Measurements from ENCODE around the gene DCC.

Gene DCC

DNA sequence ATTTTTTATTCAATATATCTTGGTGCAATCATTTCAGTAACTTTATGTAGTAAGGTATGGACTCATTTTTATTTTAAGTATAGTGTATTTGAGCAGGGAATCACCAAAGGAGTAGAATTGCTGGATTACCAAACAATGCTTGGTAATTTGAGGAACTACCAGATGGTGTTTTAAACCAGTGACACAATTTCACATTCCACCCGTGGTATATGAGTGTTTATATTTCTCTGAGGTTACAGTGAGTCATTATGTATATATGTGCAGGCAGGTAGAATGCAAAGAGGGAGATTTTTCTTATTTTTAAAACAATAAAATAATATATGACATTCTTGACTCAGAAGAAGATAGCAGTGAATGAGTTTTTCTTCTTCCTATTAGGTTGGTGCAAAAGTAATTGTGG lies 596.9 kb downstream of the DCC start:
- Histone ChIP-seq H2AFZ (ENCODE audit: low read length) (no peak overlapping the region), H3K4me2 (ENCODE audit: low read depth, low read length, poor library complexity, severe bottlenecking) (no peak overlapping the region), H3F3A (ENCODE audit: low read depth) (no peaks in the 10 kb centered on the region), H3K9me3 (ENCODE audit: insufficient read depth, low read depth, low read length) (no peaks in the 10 kb centered on the region), H4K20me1 (ENCODE audit: insufficient read depth, low read length, poor library complexity, severe bottlenecking) (no peaks in the 10 kb centered on the region), H3K79me2 (ENCODE audit: insufficient read depth, low read length) (no peaks in the 10 kb centered on the region), H3K4me1 (ENCODE audit: insufficient read depth, low read length, poor library complexity, severe bottlenecking) (no peaks in the 10 kb centered on the region), H3K36me3 (ENCODE audit: insufficient read depth, low read length) (no peaks in the 10 kb centered on the region), H3K27me3 (ENCODE audit: insufficient read depth, low read length, poor library complexity, severe bottlenecking) (no peaks in the 10 kb centered on the region), H3K4me3 (ENCODE audit: low read length, poor library complexity, severe bottlenecking) (no peak overlapping the region), H3K9ac (ENCODE audit: low read depth, low read length, poor library complexity, severe bottlenecking) (no peak overlapping the region), H3K9me2 (replicated peaks; ENCODE audit: low read depth, low read length) (no peaks in the 10 kb centered on the region)
- no peak for TF ChIP-seq EZH2phosphoT487 (IDR thresholded peaks at IDR 0.05; ENCODE audit: borderline replicate concordance)

GRCh38 chr18:52937840-52938239 lies 597.8 kb downstream of the DCC start:
- Histone ChIP-seq H2AFZ (ENCODE audit: low read length) (no peak overlapping the region), H3K36me3 (ENCODE audit: insufficient read depth, low read length) (no peaks in the 10 kb centered on the region), H3K9ac (ENCODE audit: low read depth, low read length, poor library complexity, severe bottlenecking) (no peak overlapping the region), H3K4me3 (ENCODE audit: low read length, poor library complexity, severe bottlenecking) (no peak overlapping the region), H3K4me2 (ENCODE audit: low read depth, low read length, poor library complexity, severe bottlenecking) (no peak overlapping the region), H3K4me1 (ENCODE audit: insufficient read depth, low read length, poor library complexity, severe bottlenecking) (no peaks in the 10 kb centered on the region), H3F3A (ENCODE audit: low read depth) (no peaks in the 10 kb centered on the region), H4K20me1 (ENCODE audit: insufficient read depth, low read length, poor library complexity, severe bottlenecking) (no peaks in the 10 kb centered on the region), H3K79me2 (ENCODE audit: insufficient read depth, low read length) (no peaks in the 10 kb centered on the region), H3K9me2 (replicated peaks; ENCODE audit: low read depth, low read length) (no peaks in the 10 kb centered on the region), H3K9me3 (ENCODE audit: insufficient read depth, low read depth, low read length) (no peaks in the 10 kb centered on the region), H3K27me3 (ENCODE audit: insufficient read depth, low read length, poor library complexity, severe bottlenecking) (no peaks in the 10 kb centered on the region)
- TF ChIP-seq EZH2phosphoT487 (IDR thresholded peaks at IDR 0.05; ENCODE audit: borderline replicate concordance): no peak
- TF ChIP-seq, protein P1, sequence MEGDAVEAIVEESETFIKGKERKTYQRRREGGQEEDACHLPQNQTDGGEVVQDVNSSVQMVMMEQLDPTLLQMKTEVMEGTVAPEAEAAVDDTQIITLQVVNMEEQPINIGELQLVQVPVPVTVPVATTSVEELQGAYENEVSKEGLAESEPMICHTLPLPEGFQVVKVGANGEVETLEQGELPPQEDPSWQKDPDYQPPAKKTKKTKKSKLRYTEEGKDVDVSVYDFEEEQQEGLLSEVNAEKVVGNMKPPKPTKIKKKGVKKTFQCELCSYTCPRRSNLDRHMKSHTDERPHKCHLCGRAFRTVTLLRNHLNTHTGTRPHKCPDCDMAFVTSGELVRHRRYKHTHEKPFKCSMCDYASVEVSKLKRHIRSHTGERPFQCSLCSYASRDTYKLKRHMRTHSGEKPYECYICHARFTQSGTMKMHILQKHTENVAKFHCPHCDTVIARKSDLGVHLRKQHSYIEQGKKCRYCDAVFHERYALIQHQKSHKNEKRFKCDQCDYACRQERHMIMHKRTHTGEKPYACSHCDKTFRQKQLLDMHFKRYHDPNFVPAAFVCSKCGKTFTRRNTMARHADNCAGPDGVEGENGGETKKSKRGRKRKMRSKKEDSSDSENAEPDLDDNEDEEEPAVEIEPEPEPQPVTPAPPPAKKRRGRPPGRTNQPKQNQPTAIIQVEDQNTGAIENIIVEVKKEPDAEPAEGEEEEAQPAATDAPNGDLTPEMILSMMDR (conservative IDR thresholded peaks at IDR 0.05; ENCODE audit: low read length): no peak

- H3F3A ChIP-seq (ENCODE audit: low read depth): no peaks in the 10 kb centered on the region
- no peaks in the 10 kb centered on the region for H3K9me3 ChIP-seq (ENCODE audit: insufficient read depth, low read depth, low read length)
- H3K79me2 ChIP-seq (ENCODE audit: insufficient read depth, low read length): no peaks in the 10 kb centered on the region
- H3K4me3 ChIP-seq (ENCODE audit: low read length, poor library complexity, severe bottlenecking): no peak overlapping the region
- no peak overlapping the region for H3K4me2 ChIP-seq (ENCODE audit: low read depth, low read length, poor library complexity, severe bottlenecking)
- no peaks in the 10 kb centered on the region for H3K4me1 ChIP-seq (ENCODE audit: insufficient read depth, low read length, poor library complexity, severe bottlenecking)
- H4K20me1 ChIP-seq (ENCODE audit: insufficient read depth, low read length, poor library complexity, severe bottlenecking): no peaks in the 10 kb centered on the region
- no peak overlapping the region for H3K9ac ChIP-seq (ENCODE audit: low read depth, low read length, poor library complexity, severe bottlenecking)
- TF ChIP-seq, protein P1 (conservative IDR thresholded peaks at IDR 0.05; ENCODE audit: low read length): no peak
- TF ChIP-seq EZH2phosphoT487 (IDR thresholded peaks at IDR 0.05; ENCODE audit: borderline replicate concordance): no peak
- no peaks in the 10 kb centered on the region for H3K27me3 ChIP-seq (ENCODE audit: insufficient read depth, low read length, poor library complexity, severe bottlenecking)
- H2AFZ ChIP-seq (ENCODE audit: low read length): no peak overlapping the region
- no peaks in the 10 kb centered on the region for H3K36me3 ChIP-seq (ENCODE audit: insufficient read depth, low read length)
- H3K9me2 ChIP-seq (replicated peaks; ENCODE audit: low read depth, low read length): no peaks in the 10 kb centered on the region
These were observed 605.6 kb downstream of the DCC start for GRCh38 chr18:52945552-52945951.

- H3K36me3 ChIP-seq (ENCODE audit: insufficient read depth, low read length): no peaks in the 10 kb centered on the region
- H3K9me2 ChIP-seq (replicated peaks; ENCODE audit: low read depth, low read length): no peaks in the 10 kb centered on the region
- H4K20me1 ChIP-seq (ENCODE audit: insufficient read depth, low read length, poor library complexity, severe bottlenecking): no peaks in the 10 kb centered on the region
- no peak overlapping the region for H3K4me2 ChIP-seq (ENCODE audit: low read depth, low read length, poor library complexity, severe bottlenecking)
- no peak overlapping the region for H3K9ac ChIP-seq (ENCODE audit: low read depth, low read length, poor library complexity, severe bottlenecking)
- no peaks in the 10 kb centered on the region for H3K4me1 ChIP-seq (ENCODE audit: insufficient read depth, low read length, poor library complexity, severe bottlenecking)
- H3K79me2 ChIP-seq (ENCODE audit: insufficient read depth, low read length): no peaks in the 10 kb centered on the region
- no peaks in the 10 kb centered on the region for H3K9me3 ChIP-seq (ENCODE audit: insufficient read depth, low read depth, low read length)
- no peak for TF ChIP-seq EZH2phosphoT487 (IDR thresholded peaks at IDR 0.05; ENCODE audit: borderline replicate concordance)
- TF ChIP-seq, protein P1 (conservative IDR thresholded peaks at IDR 0.05; ENCODE audit: low read length): no peak
- no peak overlapping the region for H2AFZ ChIP-seq (ENCODE audit: low read length)
- no peak overlapping the region for H3K4me3 ChIP-seq (ENCODE audit: low read length, poor library complexity, severe bottlenecking)
- no peaks in the 10 kb centered on the region for H3K27me3 ChIP-seq (ENCODE audit: insufficient read depth, low read length, poor library complexity, severe bottlenecking)
- H3F3A ChIP-seq (ENCODE audit: low read depth): no peaks in the 10 kb centered on the region
These were observed 609.0 kb downstream of the DCC start for GRCh38 chr18:52948868-52949444.

Data from Loucy (cell line).